ENCODE measurements around the gene CLHC1. TPM values are rescaled to one million over a fixed set of nuclear protein-coding genes. Genes with fewer than 3 reads are reported as not detected.

CLHC1 gene
- total RNA-seq, 1 donor from 2014 or later, result 24.6 TPM

- Mint-ChIP-seq H3K9me3 (no peaks in the 10 kb centered on the region), H3K27me3 (ENCODE audit: insufficient read depth, low read depth) (peaks cover 5% of the 10 kb centered on the region), H3K4me1 (peaks cover 32% of the 10 kb centered on the region), H3K27ac (peak overlapping the region; percentile 28), H3K36me3 (no peaks in the 10 kb centered on the region), H3K4me3 (no peak overlapping the region)
- TF ChIP-seq EZH2phosphoT487 (IDR thresholded peaks at IDR 0.05), result no peak
- TF ChIP-seq EZH2 (IDR thresholded peaks at IDR 0.05), result no peak
- TF ChIP-seq CTCF (IDR thresholded peaks at IDR 0.05), result no peak
- no peak overlapping the region for H3K4me2 ChIP-seq
- no peak overlapping the region for H3K27ac ChIP-seq
- H3K4me3 ChIP-seq, result no peak overlapping the region
- no peaks in the 10 kb centered on the region for H4K20me1 ChIP-seq (ENCODE audit: low read depth)
- H3K36me3 ChIP-seq, result no peaks in the 10 kb centered on the region
- no peaks in the 10 kb centered on the region for H3F3A ChIP-seq (ENCODE audit: low read depth)
- H3K79me2 ChIP-seq (ENCODE audit: low read depth), result no peaks in the 10 kb centered on the region
- no peak overlapping the region for H3K9ac ChIP-seq
- H3K4me1 ChIP-seq, result peaks cover 24% of the 10 kb centered on the region
- no peaks in the 10 kb centered on the region for H3K9me3 ChIP-seq (ENCODE audit: low read depth)
- DNase-seq (ENCODE audit: low spot score), result no peak
- no peak overlapping the region for H2AFZ ChIP-seq (replicated peaks)
- no peaks in the 10 kb centered on the region for H3K27me3 ChIP-seq
These were observed 92.8 kb downstream of the CLHC1 start for GRCh38 chr2:55139305-55139704.

DNA sequence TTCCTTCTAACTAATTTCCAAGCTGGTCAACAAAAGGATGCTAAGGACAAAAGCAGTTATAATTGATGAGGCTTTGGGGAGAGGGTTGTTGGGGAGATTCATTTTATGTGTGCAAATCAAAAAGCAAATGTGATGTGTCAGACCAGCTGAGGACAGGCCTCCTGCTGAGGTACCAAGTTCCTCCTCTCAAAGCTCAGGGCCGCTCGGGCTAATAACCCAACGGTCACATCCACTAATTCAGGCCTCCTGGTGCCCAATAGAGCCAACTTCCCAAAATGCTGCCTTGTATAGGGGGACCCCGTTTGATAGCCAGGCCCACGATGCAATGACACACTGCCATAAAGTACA lies 93.2 kb downstream of the CLHC1 start:
- Histone ChIP-seq H3K79me2 (ENCODE audit: low read depth) (no peaks in the 10 kb centered on the region), H3K9me3 (ENCODE audit: low read depth) (no peaks in the 10 kb centered on the region), H3K27me3 (no peaks in the 10 kb centered on the region), H3F3A (ENCODE audit: low read depth) (no peaks in the 10 kb centered on the region), H3K36me3 (no peaks in the 10 kb centered on the region), H4K20me1 (ENCODE audit: low read depth) (no peaks in the 10 kb centered on the region), H3K27ac (no peak overlapping the region), H3K9ac (no peak overlapping the region), H3K4me1 (peaks cover 24% of the 10 kb centered on the region), H2AFZ (replicated peaks) (peak overlapping the region; percentile 13), H3K4me2 (no peak overlapping the region), H3K4me3 (no peak overlapping the region)
- Mint-ChIP-seq H3K4me1 (peaks cover 37% of the 10 kb centered on the region), H3K27ac (no peak overlapping the region), H3K27me3 (ENCODE audit: insufficient read depth, low read depth) (peaks cover 5% of the 10 kb centered on the region), H3K9me3 (no peaks in the 10 kb centered on the region), H3K4me3 (no peak overlapping the region), H3K36me3 (no peaks in the 10 kb centered on the region)
- TF ChIP-seq EZH2 (IDR thresholded peaks at IDR 0.05) (no peak), EZH2phosphoT487 (IDR thresholded peaks at IDR 0.05) (no peak), CTCF (IDR thresholded peaks at IDR 0.05) (no peak)
- DNase-seq (ENCODE audit: low spot score), result no peak

- no peak overlapping the region for H3K4me3 ChIP-seq
- DNase-seq (ENCODE audit: low spot score), result no peak
- no peaks in the 10 kb centered on the region for H3K36me3 ChIP-seq
- H3K9ac ChIP-seq, result no peak overlapping the region
- no peaks in the 10 kb centered on the region for H4K20me1 ChIP-seq (ENCODE audit: low read depth)
- Mint-ChIP-seq H3K36me3 (no peaks in the 10 kb centered on the region), H3K4me1 (peaks cover 42% of the 10 kb centered on the region), H3K4me3 (no peak overlapping the region), H3K27ac (peak overlapping the region; percentile 89), H3K27me3 (ENCODE audit: insufficient read depth, low read depth) (peaks cover 5% of the 10 kb centered on the region), H3K9me3 (no peaks in the 10 kb centered on the region)
- no peaks in the 10 kb centered on the region for H3K9me3 ChIP-seq (ENCODE audit: low read depth)
- H3K27ac ChIP-seq, result no peak overlapping the region
- no peaks in the 10 kb centered on the region for H3F3A ChIP-seq (ENCODE audit: low read depth)
- H2AFZ ChIP-seq (replicated peaks), result peak overlapping the region; percentile 77
- TF ChIP-seq CTCF (IDR thresholded peaks at IDR 0.05) (no peak), EZH2phosphoT487 (IDR thresholded peaks at IDR 0.05) (no peak)
- no peaks in the 10 kb centered on the region for H3K79me2 ChIP-seq (ENCODE audit: low read depth)
- H3K27me3 ChIP-seq, result no peaks in the 10 kb centered on the region
- peaks cover 24% of the 10 kb centered on the region for H3K4me1 ChIP-seq
- peak overlapping the region; percentile 19 for H3K4me2 ChIP-seq
These were observed 93.8 kb downstream of the CLHC1 start for GRCh38 chr2:55138014-55138881.
